Peyer's patch (tissue), 4 donors: Measurements from ENCODE around the gene ENTPD6. TPM values are rescaled to one million over a fixed set of nuclear protein-coding genes. Genes with fewer than 3 reads are reported as not detected.

Experiments
- DNase-seq, 3 donors: peaks; one replicate each; pipeline ENCODE4 v3.0.0-alpha.2; 2017 to 2019
- H3K27ac ChIP-seq, 4 donors: fragments of 200-600 bp; sonication (generic); one replicate each; pipeline ENCODE4 v1.5.1; 2016 to 2019
- H3K27me3 ChIP-seq, 2 donors: fragments of 200-600 bp; sonication (generic); one replicate each; pipeline ENCODE4 v1.5.1; 2019
- H3K36me3 ChIP-seq, 3 donors: fragments of 200-600 bp; sonication (generic); one replicate each; pipeline ENCODE4 v1.5.1; 2016 to 2019
- H3K4me1 ChIP-seq, 4 donors: fragments of 200-600 bp; sonication (generic); one replicate each; pipeline ENCODE4 v1.5.1; 2016 to 2019
- H3K4me3 ChIP-seq, 4 donors: fragments of 200-600 bp; sonication (generic); 1 replicate in 3 of 4; 2 replicates in 1 of 4; pipeline ENCODE4 v1.5.1; 2016 to 2019; ENCODE audit warnings: mild to moderate bottlenecking in 1 of 4
- H3K9me3 ChIP-seq, 4 donors: fragments of 200-600 bp; sonication (generic); one replicate each; pipeline ENCODE4 v1.5.1; 2016 to 2019; ENCODE audit warnings: mild to moderate bottlenecking in 1 of 4
- POLR2A ChIP-seq, 2 donors: fragments of 450-650 bp; IDR thresholded peaks; one replicate each; pipeline ENCODE4 v1.5.1; 2017; ENCODE audit warnings: antibody characterized with exemption in 2 of 2, mild to moderate bottlenecking in 2 of 2, moderate library complexity in 2 of 2
- total RNA-seq, 4 donors: library from RNA; depleted of rRNA; stranded (reverse); fragments of >200 nt; gene quantifications; one replicate each; pipeline ENCODE4 v1.1.0, GENCODE V29; 2016
- TF ChIP-seq, protein P1 (sequence below), 6 experiments: fragments of 450-650 bp in 4 of 6; fragments of 200-600 bp in 2 of 6; sonication (generic) in 1 of 6; IDR thresholded peaks; one replicate each; pipeline ENCODE4 v1.5.1; 2017 to 2019; ENCODE audit warnings: antibody characterized with exemption in 6 of 6, mild to moderate bottlenecking in 3 of 6, moderate library complexity in 1 of 6

The ENTPD6 gene
- total RNA-seq, 4 donors from 2014 or later = 122 to 248 (median 213) TPM

DNA sequence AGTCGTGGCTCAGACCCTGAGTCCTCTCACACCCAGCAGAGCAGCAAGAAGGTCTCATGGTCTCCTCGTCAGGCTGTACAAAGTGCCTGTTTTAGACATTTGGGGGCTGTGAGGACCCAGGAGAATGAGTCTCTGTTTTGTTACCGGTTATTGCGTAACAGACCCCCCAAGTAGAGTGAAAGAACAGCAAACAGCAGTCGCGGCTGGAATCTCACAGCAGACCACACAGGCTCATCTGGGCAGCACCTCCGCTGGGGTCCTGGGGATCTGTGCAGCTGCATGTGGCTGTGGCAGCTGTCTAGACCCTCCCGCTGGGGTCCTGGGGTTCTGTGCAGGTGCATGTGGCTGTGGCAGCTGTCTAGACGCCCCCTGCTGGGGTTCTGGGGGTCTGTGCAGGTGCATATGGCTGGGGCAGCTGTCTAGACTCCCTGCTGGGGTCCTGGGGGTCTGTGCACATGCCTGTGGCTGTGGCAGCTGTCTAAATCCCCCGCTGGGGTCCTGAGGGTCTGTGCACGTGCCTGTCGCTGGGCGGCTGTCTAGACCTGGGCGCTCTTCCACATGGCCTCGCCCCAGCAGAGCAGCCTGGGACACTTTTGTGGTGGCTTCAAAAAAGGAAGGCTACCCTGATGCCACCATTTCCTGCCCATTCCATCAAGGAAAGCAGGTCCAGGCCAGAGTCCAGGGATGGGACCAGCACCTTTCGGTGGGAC is 24.7 kb downstream of the ENTPD6 start:
- peaks cover 0 to 83% (median 0%) of the 10 kb centered on the region in 3 donors for H3K36me3 ChIP-seq

DNA sequence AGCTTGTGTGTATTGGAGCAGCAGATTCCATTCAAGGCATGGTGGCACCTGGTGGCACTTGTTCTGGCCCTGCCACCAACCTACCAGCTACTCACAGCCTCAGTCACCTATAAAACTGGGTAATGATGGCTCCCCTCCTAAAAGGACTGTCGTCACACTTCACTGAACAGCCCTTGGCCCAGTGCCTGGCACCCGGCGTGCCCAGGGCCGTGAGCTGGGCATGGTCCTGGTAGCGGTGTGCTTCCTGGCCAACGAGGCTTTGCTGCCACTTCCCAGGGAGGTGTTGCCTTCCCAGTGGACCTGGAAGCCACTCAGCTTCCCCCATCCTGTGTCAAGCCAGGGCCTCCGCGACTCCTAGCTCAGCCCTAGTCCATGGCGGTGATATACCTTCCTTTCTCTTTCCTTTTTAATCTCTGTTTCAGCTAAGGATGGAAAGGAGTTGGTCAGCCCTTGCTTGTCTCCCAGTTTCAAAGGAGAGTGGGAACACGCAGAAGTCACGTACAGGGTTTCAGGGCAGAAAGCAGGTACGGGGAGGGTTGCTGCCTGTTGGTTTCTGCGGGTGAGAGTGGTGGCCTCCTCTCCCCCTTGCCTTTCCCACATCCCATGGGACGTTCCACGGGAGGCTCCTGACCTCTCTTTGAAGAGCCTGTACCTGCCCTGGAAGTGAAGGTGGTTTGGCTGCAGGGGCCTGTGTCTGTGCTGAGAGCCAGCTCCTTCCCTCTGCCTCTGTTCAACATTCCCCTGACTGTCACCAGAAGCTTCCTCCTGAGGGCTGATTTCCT is 25.5 kb downstream of the ENTPD6 start:
- Histone ChIP-seq H3K36me3 (peaks cover 0 to 80% (median 0%) of the 10 kb centered on the region in 3 donors), H3K4me3 (no peak overlapping the region), H3K4me1 (no peaks in the 10 kb centered on the region), H3K27me3 (no peaks in the 10 kb centered on the region), H3K9me3 (no peaks in the 10 kb centered on the region), H3K27ac (no peak overlapping the region)
- no peak for DNase-seq
- TF ChIP-seq, protein P1, sequence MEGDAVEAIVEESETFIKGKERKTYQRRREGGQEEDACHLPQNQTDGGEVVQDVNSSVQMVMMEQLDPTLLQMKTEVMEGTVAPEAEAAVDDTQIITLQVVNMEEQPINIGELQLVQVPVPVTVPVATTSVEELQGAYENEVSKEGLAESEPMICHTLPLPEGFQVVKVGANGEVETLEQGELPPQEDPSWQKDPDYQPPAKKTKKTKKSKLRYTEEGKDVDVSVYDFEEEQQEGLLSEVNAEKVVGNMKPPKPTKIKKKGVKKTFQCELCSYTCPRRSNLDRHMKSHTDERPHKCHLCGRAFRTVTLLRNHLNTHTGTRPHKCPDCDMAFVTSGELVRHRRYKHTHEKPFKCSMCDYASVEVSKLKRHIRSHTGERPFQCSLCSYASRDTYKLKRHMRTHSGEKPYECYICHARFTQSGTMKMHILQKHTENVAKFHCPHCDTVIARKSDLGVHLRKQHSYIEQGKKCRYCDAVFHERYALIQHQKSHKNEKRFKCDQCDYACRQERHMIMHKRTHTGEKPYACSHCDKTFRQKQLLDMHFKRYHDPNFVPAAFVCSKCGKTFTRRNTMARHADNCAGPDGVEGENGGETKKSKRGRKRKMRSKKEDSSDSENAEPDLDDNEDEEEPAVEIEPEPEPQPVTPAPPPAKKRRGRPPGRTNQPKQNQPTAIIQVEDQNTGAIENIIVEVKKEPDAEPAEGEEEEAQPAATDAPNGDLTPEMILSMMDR (IDR thresholded peaks at IDR 0.05) = no peak
- TF ChIP-seq POLR2A (IDR thresholded peaks at IDR 0.05) = no peak

More for the DNA sequence above, 24.7 kb downstream of the ENTPD6 start:
- H3K27me3 ChIP-seq = no peaks in the 10 kb centered on the region
- H3K4me3 ChIP-seq = no peak overlapping the region
- TF ChIP-seq POLR2A (IDR thresholded peaks at IDR 0.05) = no peak
- TF ChIP-seq, protein P1 (IDR thresholded peaks at IDR 0.05) = peak in 1 of 6 experiments; percentile 13
- H3K9me3 ChIP-seq = no peaks in the 10 kb centered on the region
- no peaks in the 10 kb centered on the region for H3K4me1 ChIP-seq
- no peak overlapping the region for H3K27ac ChIP-seq
- DNase-seq = no peak

DNA sequence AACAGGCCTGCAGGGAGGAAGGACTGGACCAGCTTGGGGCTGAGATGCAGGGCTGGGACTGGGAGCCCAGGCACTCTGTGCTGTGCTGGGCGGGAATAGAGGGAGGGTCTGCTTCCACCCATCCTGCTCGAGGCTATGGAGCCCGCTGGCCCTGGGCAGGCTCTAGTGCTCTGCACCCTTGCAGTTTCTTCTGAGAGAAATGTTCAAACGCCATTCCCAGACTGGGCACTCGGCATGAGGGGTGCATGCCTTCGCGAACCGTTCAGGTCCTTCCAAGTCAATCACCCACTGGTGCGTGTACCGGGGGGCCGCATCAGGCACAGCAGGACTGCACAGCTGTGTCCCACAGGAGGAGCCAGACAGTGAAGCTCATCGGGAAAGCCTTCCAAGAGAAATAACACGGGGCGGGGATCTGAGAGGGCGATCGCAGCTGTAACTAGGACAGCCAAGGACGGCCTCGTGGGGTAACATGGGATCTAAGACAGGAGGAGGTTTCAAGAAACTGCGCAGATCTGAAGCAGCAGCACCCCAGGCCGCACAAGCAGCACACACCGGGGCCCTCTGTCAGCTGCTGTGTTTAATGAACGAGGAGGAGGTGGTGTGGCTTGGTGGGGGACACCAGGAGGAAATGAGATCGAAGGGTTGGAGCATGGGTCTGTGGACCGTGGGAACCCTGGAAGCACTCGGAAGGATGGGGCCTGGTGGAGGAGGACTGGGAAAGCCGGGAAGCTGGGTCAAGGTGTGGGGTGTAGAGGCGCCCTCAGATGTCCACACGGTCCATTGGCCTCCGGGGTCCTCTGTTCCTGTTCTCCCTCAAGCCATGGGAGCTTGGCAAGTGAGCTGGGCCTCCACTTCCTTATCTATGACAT is 26.3 kb downstream of the ENTPD6 start:
- H3K27me3 ChIP-seq = no peaks in the 10 kb centered on the region
- peaks cover 0 to 72% (median 0%) of the 10 kb centered on the region in 3 donors for H3K36me3 ChIP-seq
- no peak for TF ChIP-seq POLR2A (IDR thresholded peaks at IDR 0.05)
- TF ChIP-seq, protein P1 (IDR thresholded peaks at IDR 0.05) = no peak
- H3K27ac ChIP-seq = no peak overlapping the region
- no peak overlapping the region for H3K4me3 ChIP-seq
- H3K4me1 ChIP-seq = no peaks in the 10 kb centered on the region
- H3K9me3 ChIP-seq = no peaks in the 10 kb centered on the region
- no peak for DNase-seq

DNA sequence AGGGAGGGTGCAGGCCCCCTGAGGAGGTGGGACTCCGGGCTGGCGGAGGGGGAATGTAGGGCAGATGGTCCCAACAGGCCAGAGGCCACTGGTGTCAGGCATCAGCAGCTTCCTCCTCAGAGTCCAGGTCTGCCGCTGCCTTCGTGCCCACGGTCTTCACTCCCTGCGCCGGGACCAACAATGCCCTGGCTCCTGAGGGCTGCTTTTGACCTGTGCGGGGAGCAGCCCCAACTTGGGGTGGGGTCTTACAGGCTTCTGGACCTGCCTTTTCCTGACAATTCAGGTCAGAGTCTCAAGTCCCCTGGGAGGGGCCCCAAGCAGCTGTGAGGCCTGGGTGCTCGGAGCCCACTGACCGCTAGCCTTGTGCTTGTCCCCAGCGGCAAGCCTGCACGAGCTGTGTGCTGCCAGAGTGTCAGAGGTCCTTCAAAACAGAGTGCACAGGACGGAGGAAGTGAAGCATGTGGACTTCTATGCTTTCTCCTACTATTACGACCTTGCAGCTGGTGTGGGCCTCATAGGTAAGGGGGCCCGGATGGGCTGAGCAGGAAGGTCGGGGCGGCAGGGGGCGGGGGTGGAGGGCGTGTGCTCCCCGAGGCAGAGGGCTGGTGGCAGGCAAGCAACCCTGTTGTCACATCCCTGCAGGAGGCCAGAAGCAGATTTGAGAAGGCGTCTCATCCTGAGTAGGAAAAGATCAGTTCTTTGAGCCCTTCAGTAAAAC is 27.1 kb downstream of the ENTPD6 start:
- Histone ChIP-seq H3K36me3 (peaks cover 0 to 68% (median 0%) of the 10 kb centered on the region in 3 donors), H3K4me1 (peaks cover 0 to 5% (median 0%) of the 10 kb centered on the region in 4 donors), H3K27ac (peak overlapping the region in 1 of 4 donors; percentile 1), H3K4me3 (no peak overlapping the region), H3K27me3 (no peaks in the 10 kb centered on the region), H3K9me3 (no peaks in the 10 kb centered on the region)
- no peak for DNase-seq
- TF ChIP-seq POLR2A (IDR thresholded peaks at IDR 0.05) = no peak
- TF ChIP-seq, protein P1 (IDR thresholded peaks at IDR 0.05) = no peak
